ENCODE measurements around the gene ARPP19. TPM values are rescaled to one million over a fixed set of nuclear protein-coding genes. Genes with fewer than 3 reads are reported as not detected.

Gene ARPP19
- total and polyA plus RNA-seq, 9 of the 15 experiments (the other 6 are each of a cell fraction or from before 2014, with no cell fraction given): 33.3 to 102 (median 60.5) TPM

DNA sequence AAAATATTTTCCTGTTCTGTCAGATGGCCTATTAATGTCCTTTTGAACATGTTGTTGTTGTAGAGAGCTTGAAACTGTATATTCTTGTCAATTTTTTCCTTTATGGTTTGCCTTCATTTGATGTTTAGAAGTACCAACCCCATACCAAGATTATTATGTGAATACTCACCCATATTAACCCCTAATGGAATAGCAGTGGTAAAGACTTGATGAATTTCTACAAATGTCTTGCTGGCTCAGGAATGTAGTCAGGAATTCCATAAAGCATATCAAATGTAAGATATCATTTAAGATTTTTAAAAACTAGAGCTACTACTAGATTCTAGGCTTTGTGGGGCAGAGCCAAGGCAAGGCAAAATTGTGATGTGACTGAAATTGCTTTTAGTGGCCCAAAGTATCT lies 70.1 kb downstream of the ARPP19 start:
- intact Hi-C loops (cut with micrococcal nuclease): no loop called here
- no peak for ATAC-seq
- peaks cover 0 to 2% of the 10 kb centered on the region in 2 experiments; a peak in 3 of 5 replicates for H3K27me3 ChIP-seq (ENCODE audit: control insufficient read depth in 2 of 2, insufficient read depth in 2 of 2, low read length in 2 of 2)
- H3K9me1 ChIP-seq (ENCODE audit: control insufficient read depth, insufficient read depth, low read length): no peaks in the 10 kb centered on the region
- no peak for FAIRE-seq
- ChIA-PET POLR2A (interaction anchor here (0.6 kb wide), 1 partner anchor 267 kb away, joined by 3 read pairs; no protein-coding TSS in a partner anchor), CTCF (ENCODE audit: low intra/inter-chr PET ratio) (no interaction called here)
- no peak overlapping the region for H3K9ac ChIP-seq (ENCODE audit: insufficient read depth in 1 of 2, low read depth in 2 of 2, low read length in 2 of 2)
- in situ Hi-C loops (cut with MboI): no loop called here
- H3K27ac ChIP-seq (ENCODE audit: extremely low read depth, low read depth, low read length): no peak overlapping the region
- H3K36me3 ChIP-seq (ENCODE audit: control insufficient read depth, insufficient read depth, low read length): no peaks in the 10 kb centered on the region
- DNase-seq (ENCODE audit: extremely low read depth in 1 of 4, low spot score in 3 of 4): no peak
- BruUV-seq (replicated peaks): no TSS peak
- H3K4me1 ChIP-seq (replicated peaks in 1 of 2; ENCODE audit: control insufficient read depth in 2 of 2, insufficient read depth in 2 of 2, low read length in 2 of 2): no peaks in the 10 kb centered on the region
- no peaks in the 10 kb centered on the region for H3K79me2 ChIP-seq (ENCODE audit: control insufficient read depth, insufficient read depth, low read length)
- H4K20me1 ChIP-seq (replicated peaks; ENCODE audit: control insufficient read depth, insufficient read depth, low read length): no peaks in the 10 kb centered on the region
- no peak overlapping the region for H3K4me3 ChIP-seq
- H3K9me3 ChIP-seq (replicated peaks; ENCODE audit: control insufficient read depth, insufficient read depth, low read depth, low read length): no peaks in the 10 kb centered on the region
- no peak overlapping the region for H3K4me2 ChIP-seq (ENCODE audit: insufficient read depth, low read length)
- no peak for TF ChIP-seq GTF2E2 (tag; IDR thresholded peaks at IDR 0.05)
- TF ChIP-seq, protein P1, sequence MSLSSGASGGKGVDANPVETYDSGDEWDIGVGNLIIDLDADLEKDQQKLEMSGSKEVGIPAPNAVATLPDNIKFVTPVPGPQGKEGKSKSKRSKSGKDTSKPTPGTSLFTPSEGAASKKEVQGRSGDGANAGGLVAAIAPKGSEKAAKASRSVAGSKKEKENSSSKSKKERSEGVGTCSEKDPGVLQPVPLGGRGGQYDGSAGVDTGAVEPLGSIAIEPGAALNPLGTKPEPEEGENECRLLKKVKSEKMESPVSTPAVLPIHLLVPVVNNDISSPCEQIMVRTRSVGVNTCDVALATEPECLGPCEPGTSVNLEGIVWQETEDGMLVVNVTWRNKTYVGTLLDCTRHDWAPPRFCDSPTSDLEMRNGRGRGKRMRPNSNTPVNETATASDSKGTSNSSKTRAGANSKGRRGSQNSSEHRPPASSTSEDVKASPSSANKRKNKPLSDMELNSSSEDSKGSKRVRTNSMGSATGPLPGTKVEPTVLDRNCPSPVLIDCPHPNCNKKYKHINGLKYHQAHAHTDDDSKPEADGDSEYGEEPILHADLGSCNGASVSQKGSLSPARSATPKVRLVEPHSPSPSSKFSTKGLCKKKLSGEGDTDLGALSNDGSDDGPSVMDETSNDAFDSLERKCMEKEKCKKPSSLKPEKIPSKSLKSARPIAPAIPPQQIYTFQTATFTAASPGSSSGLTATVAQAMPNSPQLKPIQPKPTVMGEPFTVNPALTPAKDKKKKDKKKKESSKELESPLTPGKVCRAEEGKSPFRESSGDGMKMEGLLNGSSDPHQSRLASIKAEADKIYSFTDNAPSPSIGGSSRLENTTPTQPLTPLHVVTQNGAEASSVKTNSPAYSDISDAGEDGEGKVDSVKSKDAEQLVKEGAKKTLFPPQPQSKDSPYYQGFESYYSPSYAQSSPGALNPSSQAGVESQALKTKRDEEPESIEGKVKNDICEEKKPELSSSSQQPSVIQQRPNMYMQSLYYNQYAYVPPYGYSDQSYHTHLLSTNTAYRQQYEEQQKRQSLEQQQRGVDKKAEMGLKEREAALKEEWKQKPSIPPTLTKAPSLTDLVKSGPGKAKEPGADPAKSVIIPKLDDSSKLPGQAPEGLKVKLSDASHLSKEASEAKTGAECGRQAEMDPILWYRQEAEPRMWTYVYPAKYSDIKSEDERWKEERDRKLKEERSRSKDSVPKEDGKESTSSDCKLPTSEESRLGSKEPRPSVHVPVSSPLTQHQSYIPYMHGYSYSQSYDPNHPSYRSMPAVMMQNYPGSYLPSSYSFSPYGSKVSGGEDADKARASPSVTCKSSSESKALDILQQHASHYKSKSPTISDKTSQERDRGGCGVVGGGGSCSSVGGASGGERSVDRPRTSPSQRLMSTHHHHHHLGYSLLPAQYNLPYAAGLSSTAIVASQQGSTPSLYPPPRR (CRISPR knock-in tag; IDR thresholded peaks at IDR 0.05; ENCODE audit: borderline replicate concordance): no peak
- TF ChIP-seq PRPF4 (IDR thresholded peaks at IDR 0.05; ENCODE audit: insufficient read depth, low read depth, low read length, poor library complexity, severe bottlenecking): no peak
- TF ChIP-seq ZFP36 (IDR thresholded peaks at IDR 0.05; ENCODE audit: low read depth, low read length, partially characterized antibody): no peak
- H2AFZ ChIP-seq (ENCODE audit: low read depth, low read length): no peak overlapping the region

Other genes with a start within 250 kb of the ARPP19 start
- 0.73 and 0.77 TPM in 2 replicates for gene MYO5A, start 40.1 kb downstream of the ARPP19 start, total RNA-seq (2014; rRNA removed)
- 0.40 and 0.41 TPM in 2 replicates for gene MYO5A, start 40.1 kb downstream of the ARPP19 start, total RNA-seq (2014; rRNA removed; fragmentation: Illumina TruSeq; extraction: Trizol)
- 0.33 and 0.41 TPM in 2 replicates for gene MYO5A, start 40.1 kb downstream of the ARPP19 start, total RNA-seq (2015; rRNA removed; fragmentation: Illumina TruSeq; extraction: Trizol)
- 0.65 and 0.82 TPM in 2 replicates for gene MYO5A, start 40.1 kb downstream of the ARPP19 start, total RNA-seq (2021)
- 0.59 and 0.91 TPM in 2 replicates for gene MYO5A, start 40.1 kb downstream of the ARPP19 start, polyA plus RNA-seq (2011; rRNA removed)
- gene MYO5A, start 40.1 kb downstream of the ARPP19 start, polyA plus RNA-seq (2014; fragmentation: Illumina TruSeq; extraction: Trizol): 0.36 and 0.42 TPM in 2 replicates
- gene MYO5A, start 40.1 kb downstream of the ARPP19 start, polyA plus RNA-seq (2014; fragmentation: Nextera tagmentation; extraction: Ambion mirVana): under 1 TPM; 0.03 to 0.07 TPM
- 0.09 and 0.20 TPM in 2 replicates for gene MYO5A, start 40.1 kb downstream of the ARPP19 start, polyA plus RNA-seq (2014; rRNA removed)
- 3.9 and 5.2 TPM in 2 replicates for gene ATOSA, start 110.4 kb upstream of the ARPP19 start, total RNA-seq (2014; rRNA removed)
- gene ATOSA, start 110.4 kb upstream of the ARPP19 start, total RNA-seq (2014; rRNA removed; fragmentation: Illumina TruSeq; extraction: Trizol): 3.7 and 3.8 TPM in 2 replicates
- 3.2 and 3.9 TPM in 2 replicates for gene ATOSA, start 110.4 kb upstream of the ARPP19 start, total RNA-seq (2015; rRNA removed; fragmentation: Illumina TruSeq; extraction: Trizol)
- gene ATOSA, start 110.4 kb upstream of the ARPP19 start, total RNA-seq (2021): 3.9 and 6.1 TPM in 2 replicates
- gene ATOSA, start 110.4 kb upstream of the ARPP19 start, polyA plus RNA-seq (2011; rRNA removed): 5.2 and 5.9 TPM in 2 replicates
- 4.2 and 5.8 TPM in 2 replicates for gene ATOSA, start 110.4 kb upstream of the ARPP19 start, polyA plus RNA-seq (2014; fragmentation: Illumina TruSeq; extraction: Trizol)
- 1 to 10 TPM; 2.0 to 2.1 TPM for gene ATOSA, start 110.4 kb upstream of the ARPP19 start, polyA plus RNA-seq (2014; fragmentation: Nextera tagmentation; extraction: Ambion mirVana)
- gene ATOSA, start 110.4 kb upstream of the ARPP19 start, polyA plus RNA-seq (2014; rRNA removed): 3.0 and 3.6 TPM in 2 replicates
- gene ONECUT1, start 221.3 kb upstream of the ARPP19 start, total RNA-seq (2014; rRNA removed): not detected in 2 replicates
- not detected in 2 replicates for gene ONECUT1, start 221.3 kb upstream of the ARPP19 start, total RNA-seq (2014; rRNA removed; fragmentation: Illumina TruSeq; extraction: Trizol)
- not detected in 2 replicates for gene ONECUT1, start 221.3 kb upstream of the ARPP19 start, total RNA-seq (2015; rRNA removed; fragmentation: Illumina TruSeq; extraction: Trizol)
- not detected in 2 replicates for gene ONECUT1, start 221.3 kb upstream of the ARPP19 start, total RNA-seq (2021)
- not detected in 2 replicates for gene ONECUT1, start 221.3 kb upstream of the ARPP19 start, polyA plus RNA-seq (2011; rRNA removed)
- gene ONECUT1, start 221.3 kb upstream of the ARPP19 start, polyA plus RNA-seq (2014; fragmentation: Illumina TruSeq; extraction: Trizol): not detected in 2 replicates
- not detected for gene ONECUT1, start 221.3 kb upstream of the ARPP19 start, polyA plus RNA-seq (2014; fragmentation: Nextera tagmentation; extraction: Ambion mirVana)
- not detected in 2 replicates for gene ONECUT1, start 221.3 kb upstream of the ARPP19 start, polyA plus RNA-seq (2014; rRNA removed)